Tibial artery (tissue), 4 donors: ENCODE measurements around the gene TNC.

ENCODE experiments used
- DNase-seq, 2 donors: peaks; one replicate each; pipeline ENCODE4 v3.0.0-alpha.2; 2019
- H3K27ac ChIP-seq, 2 donors: fragments of 200-600 bp; sonication (generic) in 1 of 2; 1 replicate in 1 of 2; 2 replicates in 1 of 2; pipeline ENCODE4 v1.5.1; 2018 to 2019; ENCODE audit warnings: mild to moderate bottlenecking in 1 of 2
- H3K27me3 ChIP-seq, 2 donors: fragments of 200-600 bp; sonication (generic) in 1 of 2; one replicate each; pipeline versions ENCODE4 v1.5.1 to v1.6.0; 2016 to 2019
- H3K36me3 ChIP-seq, 3 donors: fragments of 200-600 bp; sonication (generic) in 2 of 3; one replicate each; pipeline ENCODE4 v1.5.1; 2016 to 2019; ENCODE audit warnings: mild to moderate bottlenecking in 2 of 3
- H3K4me1 ChIP-seq, 4 donors: fragments of 200-600 bp; sonication (generic) in 2 of 4; 1 replicate in 3 of 4; 2 replicates in 1 of 4; pipeline ENCODE4 v1.5.1; 2016 to 2019
- H3K4me3 ChIP-seq, 2 donors: fragments of 200-600 bp; sonication (generic) in 1 of 2; 1 replicate in 1 of 2; 2 replicates in 1 of 2; pipeline ENCODE4 v1.5.1; 2018 to 2019; ENCODE audit warnings: mild to moderate bottlenecking in 2 of 2
- H3K9me3 ChIP-seq, 3 donors: fragments of 200-600 bp; sonication (generic) in 1 of 3; one replicate each; pipeline ENCODE4 v1.5.1; 2016 to 2019
- intact Hi-C: fragments of 100-400 bp; cut with DNase I; formaldehyde crosslinking; loops from one replicate; pipeline ENCODE4 v1.15.0; 2023; ENCODE audit warnings: low total_unique reads
- TF ChIP-seq, protein P1 (sequence below), 2 experiments: fragments of 200-600 bp in 1 of 2; fragments of 450-650 bp in 1 of 2; IDR thresholded peaks; one replicate each; pipeline ENCODE4 v1.5.1; 2017 to 2019; ENCODE audit warnings: antibody characterized with exemption in 2 of 2, mild to moderate bottlenecking in 1 of 2, moderate library complexity in 1 of 2

The TNC gene

DNA sequence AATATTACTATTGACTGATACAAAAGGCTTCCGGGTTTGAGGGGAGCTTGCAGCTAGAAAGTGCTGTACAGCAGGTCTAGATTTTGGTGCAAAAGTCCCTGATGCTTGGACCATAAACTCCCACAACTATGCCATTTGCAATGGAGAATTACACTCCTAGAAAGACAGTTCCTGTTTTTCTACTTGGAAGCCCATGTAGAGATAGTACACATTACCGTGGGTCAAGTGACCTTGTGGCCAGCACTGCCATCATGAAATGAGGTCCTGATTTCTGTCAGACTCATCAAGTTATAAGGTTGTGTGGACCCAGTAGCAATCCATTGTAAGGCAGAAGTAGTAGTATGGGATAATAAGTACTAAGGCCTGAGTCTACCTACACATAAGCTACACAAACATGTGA, 144.7 kb downstream of the TNC start:
- intact Hi-C loops, result no loop called here
- Histone ChIP-seq H3K4me3 (no peak overlapping the region), H3K9me3 (no peaks in the 10 kb centered on the region), H3K36me3 (no peaks in the 10 kb centered on the region), H3K27ac (no peak overlapping the region), H3K27me3 (no peaks in the 10 kb centered on the region), H3K4me1 (no peaks in the 10 kb centered on the region)
- DNase-seq, result no peak
- TF ChIP-seq, protein P1, sequence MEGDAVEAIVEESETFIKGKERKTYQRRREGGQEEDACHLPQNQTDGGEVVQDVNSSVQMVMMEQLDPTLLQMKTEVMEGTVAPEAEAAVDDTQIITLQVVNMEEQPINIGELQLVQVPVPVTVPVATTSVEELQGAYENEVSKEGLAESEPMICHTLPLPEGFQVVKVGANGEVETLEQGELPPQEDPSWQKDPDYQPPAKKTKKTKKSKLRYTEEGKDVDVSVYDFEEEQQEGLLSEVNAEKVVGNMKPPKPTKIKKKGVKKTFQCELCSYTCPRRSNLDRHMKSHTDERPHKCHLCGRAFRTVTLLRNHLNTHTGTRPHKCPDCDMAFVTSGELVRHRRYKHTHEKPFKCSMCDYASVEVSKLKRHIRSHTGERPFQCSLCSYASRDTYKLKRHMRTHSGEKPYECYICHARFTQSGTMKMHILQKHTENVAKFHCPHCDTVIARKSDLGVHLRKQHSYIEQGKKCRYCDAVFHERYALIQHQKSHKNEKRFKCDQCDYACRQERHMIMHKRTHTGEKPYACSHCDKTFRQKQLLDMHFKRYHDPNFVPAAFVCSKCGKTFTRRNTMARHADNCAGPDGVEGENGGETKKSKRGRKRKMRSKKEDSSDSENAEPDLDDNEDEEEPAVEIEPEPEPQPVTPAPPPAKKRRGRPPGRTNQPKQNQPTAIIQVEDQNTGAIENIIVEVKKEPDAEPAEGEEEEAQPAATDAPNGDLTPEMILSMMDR (IDR thresholded peaks at IDR 0.05), result no peak

DNA sequence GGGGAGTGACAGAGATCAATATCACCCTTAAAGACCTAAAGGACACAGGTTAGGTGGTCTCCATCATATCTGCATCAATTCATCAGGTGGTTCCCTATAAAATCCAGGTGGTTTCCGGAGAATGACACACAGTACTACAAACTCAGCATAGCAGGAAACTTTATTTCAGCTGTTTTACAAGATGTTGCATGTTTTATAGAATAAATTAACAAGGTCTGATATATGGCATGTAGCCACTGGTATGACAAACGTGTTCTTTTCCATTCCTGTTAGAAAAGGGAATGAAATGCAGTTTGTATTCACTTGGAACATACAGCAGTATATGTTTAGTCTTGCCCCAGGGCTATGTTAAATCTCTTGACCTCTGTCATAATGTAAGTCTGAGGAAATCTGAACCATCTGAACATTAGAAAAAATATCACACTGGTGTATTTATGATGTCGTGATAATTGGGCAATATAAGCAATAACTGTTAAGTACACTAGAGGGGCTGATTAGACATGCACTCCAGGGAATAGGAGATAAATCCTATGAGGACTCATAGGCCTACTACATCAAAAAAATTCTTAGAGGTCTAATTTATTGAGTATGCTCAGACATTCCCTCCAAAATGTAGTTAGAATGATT, 145.3 kb downstream of the TNC start:
- H3K4me1 ChIP-seq, result no peaks in the 10 kb centered on the region
- no peak overlapping the region for H3K27ac ChIP-seq
- no peak overlapping the region for H3K4me3 ChIP-seq
- intact Hi-C loops, result no loop called here
- H3K36me3 ChIP-seq, result no peaks in the 10 kb centered on the region
- TF ChIP-seq, protein P1 (IDR thresholded peaks at IDR 0.05), result no peak
- H3K9me3 ChIP-seq, result no peaks in the 10 kb centered on the region
- DNase-seq, result no peak
- no peaks in the 10 kb centered on the region for H3K27me3 ChIP-seq
